SH-SY5Y (cell line): Measurements from ENCODE around the gene PHLDB2.

Source experiments
- GATA2 ChIP-seq: IDR thresholded peaks from 2 replicates; pipeline ENCODE4 v1.6.1; 2011; ENCODE audit warnings: mild to moderate bottlenecking, low read depth, low read length
- GATA3 ChIP-seq: IDR thresholded peaks from 2 replicates; pipeline ENCODE4 v1.6.1; 2011; ENCODE audit warnings: low read depth, mild to moderate bottlenecking, low read length, moderate library complexity

DNA sequence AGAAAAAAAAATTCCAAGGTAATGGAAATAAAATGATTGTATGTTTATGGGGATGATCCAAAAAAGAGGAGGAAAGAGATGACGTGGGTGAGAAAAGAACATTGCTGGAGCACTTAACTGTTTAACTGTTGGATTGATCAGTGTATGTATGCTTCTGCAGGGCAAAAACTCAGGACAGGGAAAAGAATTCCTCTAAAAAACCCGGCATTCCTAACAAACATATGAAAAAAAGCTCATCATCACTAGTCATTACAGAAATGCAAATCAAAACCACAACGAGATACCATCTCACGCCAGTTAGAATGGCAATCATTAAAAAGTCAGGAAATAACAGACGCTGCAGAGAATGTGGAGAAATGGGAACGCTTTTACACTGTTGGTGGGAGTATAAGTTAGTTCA is 1.6 kb upstream of the PHLDB2 start:
- no peak for TF ChIP-seq GATA3
- TF ChIP-seq GATA2, result no peak
